Stomach (tissue), 4 donors: ENCODE measurements around the gene SCARB2.

Source experiments
- EP300 ChIP-seq: sonication (generic); formaldehyde crosslinking; IDR thresholded peaks from one replicate; pipeline ENCODE4 v1.6.1; 2017; ENCODE audit warnings: antibody characterized with exemption
- POLR2A ChIP-seq, 4 donors: fragments of 450-650 bp; IDR thresholded peaks; one replicate each; pipeline ENCODE4 v1.6.1; 2016; ENCODE audit warnings: antibody characterized with exemption in 4 of 4, control low read depth in 2 of 4, mild to moderate bottlenecking in 1 of 4, moderate library complexity in 1 of 4
- POLR2AphosphoS5 ChIP-seq, 3 donors: sonication (generic); formaldehyde crosslinking; IDR thresholded peaks; one replicate each; pipeline ENCODE4 v1.6.1; 2016; ENCODE audit warnings: antibody characterized with exemption in 3 of 3
- TF ChIP-seq, protein P1 (sequence below), 7 experiments: fragments of 450-650 bp in 4 of 7; fragments of 200-600 bp in 3 of 7; sonication (generic) in 3 of 7; IDR thresholded peaks; one replicate each; pipeline ENCODE4 v1.5.1; 2016 to 2019; ENCODE audit warnings: antibody characterized with exemption in 7 of 7, control low read depth in 2 of 7, mild to moderate bottlenecking in 1 of 7

DNA sequence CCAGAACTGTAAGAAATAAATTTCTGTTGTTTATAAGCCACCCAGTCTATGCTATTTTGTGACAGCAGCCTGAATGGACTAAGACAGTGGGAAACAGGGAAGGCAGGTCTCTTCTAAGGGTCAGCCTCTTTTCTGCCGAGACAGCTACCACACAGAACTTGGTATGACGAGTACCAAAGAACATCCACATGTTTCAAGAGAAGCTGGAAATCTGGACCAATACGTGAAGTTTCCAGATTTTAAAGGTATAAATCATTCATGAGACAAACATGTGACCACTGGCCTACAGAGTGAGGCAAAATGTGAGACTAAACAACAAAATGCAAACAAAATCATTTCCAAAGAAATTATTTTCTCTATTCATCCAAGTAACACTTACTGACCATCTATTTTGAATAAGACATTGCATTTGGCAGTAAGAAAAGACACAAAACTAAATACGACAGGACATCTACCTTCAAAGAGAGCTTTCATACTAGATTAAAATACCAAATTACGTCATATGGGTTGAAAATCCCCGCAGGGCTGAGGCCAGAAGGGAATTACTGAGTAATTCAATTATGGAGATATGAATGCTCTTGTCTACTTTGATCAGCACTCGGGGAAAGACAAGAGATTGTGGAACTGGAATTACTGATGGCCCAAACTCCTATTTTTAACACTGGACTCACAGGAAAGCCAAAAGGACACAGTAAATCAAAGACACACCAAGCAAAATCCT lies 7.2 kb downstream of the SCARB2 start:
- TF ChIP-seq POLR2A (IDR thresholded peaks at IDR 0.05) (no peak), EP300 (no peak), POLR2AphosphoS5 (IDR thresholded peaks at IDR 0.05) (no peak)
- TF ChIP-seq, protein P1, sequence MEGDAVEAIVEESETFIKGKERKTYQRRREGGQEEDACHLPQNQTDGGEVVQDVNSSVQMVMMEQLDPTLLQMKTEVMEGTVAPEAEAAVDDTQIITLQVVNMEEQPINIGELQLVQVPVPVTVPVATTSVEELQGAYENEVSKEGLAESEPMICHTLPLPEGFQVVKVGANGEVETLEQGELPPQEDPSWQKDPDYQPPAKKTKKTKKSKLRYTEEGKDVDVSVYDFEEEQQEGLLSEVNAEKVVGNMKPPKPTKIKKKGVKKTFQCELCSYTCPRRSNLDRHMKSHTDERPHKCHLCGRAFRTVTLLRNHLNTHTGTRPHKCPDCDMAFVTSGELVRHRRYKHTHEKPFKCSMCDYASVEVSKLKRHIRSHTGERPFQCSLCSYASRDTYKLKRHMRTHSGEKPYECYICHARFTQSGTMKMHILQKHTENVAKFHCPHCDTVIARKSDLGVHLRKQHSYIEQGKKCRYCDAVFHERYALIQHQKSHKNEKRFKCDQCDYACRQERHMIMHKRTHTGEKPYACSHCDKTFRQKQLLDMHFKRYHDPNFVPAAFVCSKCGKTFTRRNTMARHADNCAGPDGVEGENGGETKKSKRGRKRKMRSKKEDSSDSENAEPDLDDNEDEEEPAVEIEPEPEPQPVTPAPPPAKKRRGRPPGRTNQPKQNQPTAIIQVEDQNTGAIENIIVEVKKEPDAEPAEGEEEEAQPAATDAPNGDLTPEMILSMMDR (IDR thresholded peaks at IDR 0.05) = no peak
